Subcutaneous adipose tissue (tissue), 4 donors: ENCODE data around the gene TMEM30A. TPM values are rescaled to one million over a fixed set of nuclear protein-coding genes. Genes with fewer than 3 reads are reported as not detected.

ENCODE experiments used
- CTCF ChIP-seq: fragments of 450-650 bp; IDR thresholded peaks from one replicate; pipeline ENCODE4 v1.5.1; 2016; ENCODE audit warnings: low read depth, mild to moderate bottlenecking, control low read depth, antibody characterized with exemption, moderate library complexity
- total RNA-seq, 4 donors: library from RNA; depleted of rRNA; stranded (reverse); fragments of >200 nt; gene quantifications; one replicate each; pipeline ENCODE4 v1.1.0, GENCODE V29; 2016

TMEM30A gene
- total RNA-seq, 4 donors from 2014 or later = 50.7 to 95.2 (median 89.2) TPM

GRCh38 chr6:75317503-75318206 lies 33.1 kb upstream of the TMEM30A start:
- no peak for TF ChIP-seq CTCF

- TF ChIP-seq CTCF = no peak
These were observed 31.4 kb upstream of the TMEM30A start for GRCh38 chr6:75315978-75316377.

- no peak for TF ChIP-seq CTCF
These were observed 23.8 kb upstream of the TMEM30A start for GRCh38 chr6:75308250-75308988.

GRCh38 chr6:75307364-75308004 lies 22.9 kb upstream of the TMEM30A start:
- no peak for TF ChIP-seq CTCF

- TF ChIP-seq CTCF = no peak
These were observed 21.5 kb upstream of the TMEM30A start for GRCh38 chr6:75306064-75306463.

- no peak for TF ChIP-seq CTCF
These were observed 21.0 kb upstream of the TMEM30A start for GRCh38 chr6:75305573-75305972.

GRCh38 chr6:75302280-75302679 lies 17.7 kb upstream of the TMEM30A start:
- no peak for TF ChIP-seq CTCF
